ENCODE measurements around the gene NPL.

NPL gene

DNA sequence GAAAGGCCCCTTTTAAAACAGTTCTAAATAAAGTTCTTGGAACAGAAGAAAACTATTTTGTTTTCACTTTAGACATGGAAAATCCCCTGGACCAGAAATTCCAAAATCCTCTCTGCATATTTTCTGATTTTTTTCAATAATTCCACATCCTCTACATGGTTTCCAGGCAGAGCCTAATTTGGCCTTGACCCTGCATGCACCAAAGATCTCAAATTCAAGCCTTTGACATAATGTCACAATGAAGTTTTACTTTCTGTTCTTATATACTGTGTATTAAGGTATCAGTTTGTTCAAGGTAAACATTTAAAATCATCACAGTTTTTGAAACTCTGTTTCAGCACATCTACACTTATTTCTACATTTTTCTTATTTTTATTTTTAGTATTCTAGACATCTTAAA lies 12.2 kb upstream of the NPL start:
- H3K36me3 ChIP-seq (ENCODE audit: control insufficient read depth in 5 of 5, insufficient read depth in 5 of 5, low read length in 5 of 5), result no peaks in the 10 kb centered on the region
- H3K27ac ChIP-seq (ENCODE audit: low read depth, low read length), result no peak overlapping the region
- peaks cover 0 to 9% (median 0%) of the 10 kb centered on the region in 5 donors for H3K27me3 ChIP-seq (ENCODE audit: control insufficient read depth in 5 of 5, insufficient read depth in 4 of 5, low read length in 5 of 5)
- peaks cover 0 to 3% (median 0%) of the 10 kb centered on the region in 5 donors for H3K9me3 ChIP-seq (ENCODE audit: control insufficient read depth in 5 of 5, low read length in 5 of 5)
- H3K4me3 ChIP-seq (ENCODE audit: low read depth in 1 of 5, low read length in 5 of 5), result no peak overlapping the region
- H3K9ac ChIP-seq (ENCODE audit: low read length in 5 of 5), result no peak overlapping the region
- peaks cover 0 to 7% (median 0%) of the 10 kb centered on the region in 5 donors for H3K4me1 ChIP-seq (ENCODE audit: control insufficient read depth in 5 of 5, insufficient read depth in 5 of 5, low read length in 5 of 5)

DNA sequence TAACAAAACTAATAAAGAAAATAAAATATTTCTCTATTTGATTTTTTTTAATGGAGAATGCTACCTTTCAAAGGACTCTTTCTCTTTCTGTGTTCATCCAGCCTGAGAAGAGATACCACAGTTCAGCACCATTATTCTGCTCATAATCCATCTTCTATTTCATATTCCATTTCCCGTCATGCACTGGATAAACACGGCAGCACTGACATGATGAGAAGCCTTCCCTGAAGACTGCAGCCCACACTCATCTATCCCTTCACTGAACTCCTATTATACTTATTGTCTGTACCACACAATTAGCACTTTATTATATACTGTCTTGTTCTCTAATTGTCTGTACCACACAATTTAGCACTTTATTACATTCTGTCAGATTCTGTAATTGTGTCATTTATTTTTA lies 10.7 kb upstream of the NPL start:
- H3K4me1 ChIP-seq (ENCODE audit: control insufficient read depth in 5 of 5, insufficient read depth in 5 of 5, low read length in 5 of 5), result peaks cover 0 to 7% (median 0%) of the 10 kb centered on the region in 5 donors
- peaks cover 0 to 9% (median 0%) of the 10 kb centered on the region in 5 donors for H3K27me3 ChIP-seq (ENCODE audit: control insufficient read depth in 5 of 5, insufficient read depth in 4 of 5, low read length in 5 of 5)
- no peak overlapping the region for H3K27ac ChIP-seq (ENCODE audit: low read depth, low read length)
- H3K9me3 ChIP-seq (ENCODE audit: control insufficient read depth in 5 of 5, low read length in 5 of 5), result peaks cover 0 to 2% (median 0%) of the 10 kb centered on the region in 5 donors
- no peak overlapping the region for H3K4me3 ChIP-seq (ENCODE audit: low read depth in 1 of 5, low read length in 5 of 5)
- H3K9ac ChIP-seq (ENCODE audit: low read length in 5 of 5), result no peak overlapping the region
- H3K36me3 ChIP-seq (ENCODE audit: control insufficient read depth in 5 of 5, insufficient read depth in 5 of 5, low read length in 5 of 5), result no peaks in the 10 kb centered on the region

DNA sequence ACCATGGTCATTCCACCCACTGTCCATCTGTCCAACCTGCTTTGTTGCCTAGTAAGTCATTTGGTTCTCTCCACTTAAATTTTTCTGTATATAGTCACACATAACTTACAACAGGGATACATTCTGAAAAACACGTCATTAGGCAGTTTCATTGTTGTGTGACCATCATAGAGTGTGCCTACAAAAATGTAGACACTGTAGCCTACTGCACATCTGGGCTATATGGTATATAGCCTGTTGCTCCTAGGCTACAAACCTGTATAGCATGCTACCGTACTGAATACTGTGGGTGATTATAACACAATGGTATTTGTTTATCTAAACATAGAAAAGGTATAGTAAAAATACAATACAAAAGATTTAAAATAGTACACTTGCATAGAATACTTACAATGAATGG lies 10.0 kb upstream of the NPL start:
- Histone ChIP-seq H3K4me1 (ENCODE audit: control insufficient read depth in 5 of 5, insufficient read depth in 5 of 5, low read length in 5 of 5) (peaks cover 0 to 7% (median 0%) of the 10 kb centered on the region in 5 donors), H3K36me3 (ENCODE audit: control insufficient read depth in 5 of 5, insufficient read depth in 5 of 5, low read length in 5 of 5) (no peaks in the 10 kb centered on the region), H3K9ac (ENCODE audit: low read length in 5 of 5) (no peak overlapping the region), H3K9me3 (ENCODE audit: control insufficient read depth in 5 of 5, low read length in 5 of 5) (no peaks in the 10 kb centered on the region), H3K4me3 (ENCODE audit: low read depth in 1 of 5, low read length in 5 of 5) (no peak overlapping the region), H3K27me3 (ENCODE audit: control insufficient read depth in 5 of 5, insufficient read depth in 4 of 5, low read length in 5 of 5) (peaks cover 0 to 6% (median 0%) of the 10 kb centered on the region in 5 donors), H3K27ac (ENCODE audit: low read depth, low read length) (no peak overlapping the region)

DNA sequence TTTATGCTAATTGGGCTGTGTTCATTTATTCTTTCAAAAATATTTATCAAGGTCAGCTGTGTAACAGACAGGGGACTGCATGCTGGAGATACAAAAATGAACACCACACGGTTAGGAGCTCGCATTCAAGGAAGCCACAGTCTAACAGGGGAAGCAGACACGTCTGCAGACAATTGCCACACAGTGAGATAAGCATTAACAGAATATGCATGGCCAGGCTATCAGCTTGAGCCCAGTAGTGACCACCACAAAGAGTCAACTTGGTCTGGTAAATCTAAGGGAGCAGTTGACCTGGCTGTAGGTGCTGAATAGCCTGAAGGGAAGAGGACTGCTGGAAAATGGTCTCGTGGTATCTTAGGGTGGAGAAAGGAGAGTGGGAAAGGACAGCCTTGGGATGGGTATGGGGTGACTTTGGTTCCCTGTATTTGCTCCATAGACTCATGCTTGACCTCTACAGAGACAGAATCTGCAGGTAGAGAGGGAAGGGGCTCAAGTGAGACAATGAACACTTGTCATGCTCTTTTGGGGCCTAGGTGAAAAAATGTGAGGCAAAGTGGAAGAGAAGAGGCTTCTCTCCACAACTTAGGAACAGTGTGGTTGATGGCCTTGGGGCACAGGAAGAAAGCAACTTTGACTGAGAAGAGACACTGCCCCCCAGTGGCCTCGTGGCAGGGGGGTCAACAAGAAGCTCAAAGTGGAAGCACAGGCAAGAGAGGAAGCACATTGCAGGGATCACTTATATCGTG lies 7.6 kb upstream of the NPL start:
- Histone ChIP-seq H3K27me3 (ENCODE audit: control insufficient read depth in 5 of 5, insufficient read depth in 4 of 5, low read length in 5 of 5) (peaks cover 0 to 3% (median 0%) of the 10 kb centered on the region in 5 donors), H3K4me3 (ENCODE audit: low read depth in 1 of 5, low read length in 5 of 5) (no peak overlapping the region), H3K9me3 (ENCODE audit: control insufficient read depth in 5 of 5, low read length in 5 of 5) (no peaks in the 10 kb centered on the region), H3K9ac (ENCODE audit: low read length in 5 of 5) (no peak overlapping the region), H3K36me3 (ENCODE audit: control insufficient read depth in 5 of 5, insufficient read depth in 5 of 5, low read length in 5 of 5) (no peaks in the 10 kb centered on the region), H3K27ac (ENCODE audit: low read depth, low read length) (no peak overlapping the region), H3K4me1 (ENCODE audit: control insufficient read depth in 5 of 5, insufficient read depth in 5 of 5, low read length in 5 of 5) (peaks cover 0 to 2% (median 0%) of the 10 kb centered on the region in 5 donors)

DNA sequence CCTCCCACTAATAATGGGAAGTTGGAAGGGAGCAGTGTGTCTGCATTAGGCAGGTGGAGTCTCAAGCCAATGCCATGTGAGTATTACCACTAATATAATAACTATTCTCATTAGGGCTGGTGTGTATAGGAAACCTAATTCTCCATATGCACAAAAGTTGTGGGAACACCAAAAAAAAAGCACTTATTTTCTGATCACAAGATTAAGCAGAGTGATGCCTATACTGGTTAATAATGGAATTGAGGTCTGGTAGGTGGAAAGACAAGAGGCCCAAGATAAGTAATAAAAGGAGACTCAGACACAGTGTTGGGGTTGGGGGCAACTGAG lies 7.0 kb upstream of the NPL start:
- H3K27me3 ChIP-seq (ENCODE audit: control insufficient read depth in 5 of 5, insufficient read depth in 4 of 5, low read length in 5 of 5), result peaks cover 0 to 3% (median 0%) of the 10 kb centered on the region in 5 donors
- H3K27ac ChIP-seq (ENCODE audit: low read depth, low read length), result no peak overlapping the region

DNA sequence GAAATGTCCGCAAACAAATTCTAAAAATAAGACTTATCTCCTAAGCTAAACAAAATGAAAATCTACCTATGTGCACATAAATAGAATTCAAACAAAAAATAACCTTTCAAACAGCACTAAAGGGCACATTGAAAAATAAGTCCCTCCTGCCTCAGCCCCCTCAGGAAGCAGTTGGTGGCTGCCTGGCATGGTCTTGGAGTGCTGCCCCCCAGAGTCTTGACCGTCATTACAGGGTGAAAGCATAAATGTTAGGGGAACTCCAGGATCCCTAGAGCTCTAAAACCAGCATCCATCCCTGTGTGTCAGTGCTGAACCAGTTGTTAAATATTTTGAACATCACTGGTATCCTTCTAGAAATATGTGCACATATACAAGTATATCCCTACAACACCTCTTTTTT lies 6.5 kb upstream of the NPL start:
- no peaks in the 10 kb centered on the region for H3K36me3 ChIP-seq (ENCODE audit: control insufficient read depth in 5 of 5, insufficient read depth in 5 of 5, low read length in 5 of 5)
- H3K27me3 ChIP-seq (ENCODE audit: control insufficient read depth in 5 of 5, insufficient read depth in 4 of 5, low read length in 5 of 5), result peaks cover 0 to 3% (median 0%) of the 10 kb centered on the region in 5 donors
- no peak overlapping the region for H3K27ac ChIP-seq (ENCODE audit: low read depth, low read length)
- H3K4me3 ChIP-seq (ENCODE audit: low read depth in 1 of 5, low read length in 5 of 5), result no peak overlapping the region
- H3K4me1 ChIP-seq (ENCODE audit: control insufficient read depth in 5 of 5, insufficient read depth in 5 of 5, low read length in 5 of 5), result no peaks in the 10 kb centered on the region
- H3K9me3 ChIP-seq (ENCODE audit: control insufficient read depth in 5 of 5, low read length in 5 of 5), result no peaks in the 10 kb centered on the region
- H3K9ac ChIP-seq (ENCODE audit: low read length in 5 of 5), result no peak overlapping the region

More for the DNA sequence above, 7.0 kb upstream of the NPL start:
- H3K4me3 ChIP-seq (ENCODE audit: low read depth in 1 of 5, low read length in 5 of 5), result no peak overlapping the region
- H3K9me3 ChIP-seq (ENCODE audit: control insufficient read depth in 5 of 5, low read length in 5 of 5), result no peaks in the 10 kb centered on the region
- no peaks in the 10 kb centered on the region for H3K36me3 ChIP-seq (ENCODE audit: control insufficient read depth in 5 of 5, insufficient read depth in 5 of 5, low read length in 5 of 5)
- no peak overlapping the region for H3K9ac ChIP-seq (ENCODE audit: low read length in 5 of 5)
- no peaks in the 10 kb centered on the region for H3K4me1 ChIP-seq (ENCODE audit: control insufficient read depth in 5 of 5, insufficient read depth in 5 of 5, low read length in 5 of 5)

DNA sequence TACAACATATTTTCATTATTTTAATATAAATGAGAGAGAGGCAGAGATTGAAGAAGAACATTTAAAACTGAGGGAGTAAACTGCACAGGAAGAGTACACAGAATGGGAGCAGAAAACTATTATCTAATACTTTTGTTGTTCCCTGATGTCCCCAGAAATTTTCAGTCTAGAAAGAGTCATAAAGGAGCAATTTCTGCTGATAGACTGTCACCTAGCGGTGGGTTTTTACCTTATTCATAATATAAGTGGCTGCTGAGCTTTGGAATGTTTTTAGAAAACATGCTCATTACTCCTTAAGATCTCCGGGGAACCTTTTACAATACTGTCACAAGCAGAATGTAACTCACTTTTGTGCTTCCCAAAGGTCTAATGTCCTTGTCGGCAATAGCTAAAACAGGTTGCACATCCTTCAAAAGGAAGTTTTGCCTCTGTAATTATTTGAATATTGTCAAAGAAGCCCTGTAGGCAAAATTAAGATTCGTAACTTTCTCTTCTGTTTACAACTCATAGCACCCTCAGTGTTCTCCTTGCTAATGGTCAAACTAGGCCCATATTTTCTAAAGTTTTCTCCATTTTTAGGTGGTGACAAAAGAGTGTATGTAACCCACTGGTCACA lies 4.9 kb upstream of the NPL start:
- H3K4me1 ChIP-seq (ENCODE audit: control insufficient read depth in 5 of 5, insufficient read depth in 5 of 5, low read length in 5 of 5), result peaks cover 0 to 9% (median 8%) of the 10 kb centered on the region in 5 donors
- H3K9me3 ChIP-seq (ENCODE audit: control insufficient read depth in 5 of 5, low read length in 5 of 5), result no peaks in the 10 kb centered on the region
- no peaks in the 10 kb centered on the region for H3K36me3 ChIP-seq (ENCODE audit: control insufficient read depth in 5 of 5, insufficient read depth in 5 of 5, low read length in 5 of 5)
- no peak overlapping the region for H3K4me3 ChIP-seq (ENCODE audit: low read depth in 1 of 5, low read length in 5 of 5)
- H3K9ac ChIP-seq (ENCODE audit: low read length in 5 of 5), result no peak overlapping the region
- H3K27me3 ChIP-seq (ENCODE audit: control insufficient read depth in 5 of 5, insufficient read depth in 4 of 5, low read length in 5 of 5), result peaks cover 0 to 3% (median 0%) of the 10 kb centered on the region in 5 donors
- H3K27ac ChIP-seq (ENCODE audit: low read depth, low read length), result no peak overlapping the region

DNA sequence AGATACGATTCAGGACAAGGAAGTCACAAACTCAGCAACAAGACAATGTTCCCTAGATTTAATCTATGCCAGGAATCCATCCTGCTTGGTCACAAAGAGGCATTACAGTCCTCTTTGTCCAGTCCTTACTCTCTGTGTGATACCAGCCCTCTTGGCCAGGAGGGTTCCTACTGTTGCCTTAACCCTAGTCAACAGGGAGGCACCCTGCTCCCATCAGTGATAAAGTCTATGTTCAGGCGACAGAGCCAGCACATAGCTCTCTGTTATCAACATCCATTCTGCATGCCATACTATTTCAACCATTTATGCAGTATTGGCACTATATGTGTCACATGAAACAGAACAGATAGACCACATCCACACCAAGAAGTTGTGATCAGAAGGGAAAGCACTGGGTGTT lies 4.4 kb upstream of the NPL start:
- no peaks in the 10 kb centered on the region for H3K36me3 ChIP-seq (ENCODE audit: control insufficient read depth in 5 of 5, insufficient read depth in 5 of 5, low read length in 5 of 5)
- H3K27me3 ChIP-seq (ENCODE audit: control insufficient read depth in 5 of 5, insufficient read depth in 4 of 5, low read length in 5 of 5), result peaks cover 0 to 3% (median 0%) of the 10 kb centered on the region in 5 donors
- no peaks in the 10 kb centered on the region for H3K9me3 ChIP-seq (ENCODE audit: control insufficient read depth in 5 of 5, low read length in 5 of 5)
- H3K4me1 ChIP-seq (ENCODE audit: control insufficient read depth in 5 of 5, insufficient read depth in 5 of 5, low read length in 5 of 5), result peaks cover 0 to 14% (median 13%) of the 10 kb centered on the region in 5 donors
- no peak overlapping the region for H3K27ac ChIP-seq (ENCODE audit: low read depth, low read length)
- H3K9ac ChIP-seq (ENCODE audit: low read length in 5 of 5), result no peak overlapping the region
- H3K4me3 ChIP-seq (ENCODE audit: low read depth in 1 of 5, low read length in 5 of 5), result no peak overlapping the region

DNA sequence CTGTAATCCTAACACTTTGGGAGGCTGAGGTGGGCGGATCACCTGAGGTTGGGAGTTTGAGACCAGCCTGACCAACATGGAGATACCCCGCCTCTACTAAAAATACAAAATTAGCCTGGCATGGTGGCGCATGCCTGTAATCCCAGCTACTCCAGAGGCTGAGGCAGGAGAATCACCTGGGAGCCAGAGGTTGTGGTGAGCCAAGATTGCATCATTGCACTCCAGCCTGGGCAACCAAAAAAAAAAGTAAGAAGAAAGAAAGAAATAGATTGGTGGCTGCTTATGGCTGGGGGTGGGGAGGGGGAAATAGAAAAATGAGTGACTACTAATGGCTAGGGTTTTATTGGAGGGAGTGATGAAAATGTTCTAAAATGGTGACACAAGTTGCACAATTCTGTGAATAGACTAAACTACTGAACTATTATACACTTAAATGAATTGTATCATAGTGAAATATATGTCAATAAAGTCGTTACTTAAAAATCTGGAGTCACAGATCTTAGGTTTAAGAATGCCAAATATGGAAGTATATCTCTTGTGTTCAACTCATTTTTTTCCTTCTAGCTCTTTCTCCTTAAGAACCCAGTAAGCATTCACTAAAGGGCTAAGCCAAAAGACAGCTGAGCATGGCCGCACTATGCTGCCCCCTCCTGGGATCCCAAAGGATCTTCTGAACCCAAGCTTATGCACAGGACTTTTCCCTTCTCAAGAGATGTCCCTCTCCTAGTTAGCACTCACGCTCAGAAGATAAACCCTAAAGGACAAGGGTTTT lies 3.2 kb upstream of the NPL start:
- Histone ChIP-seq H3K36me3 (ENCODE audit: control insufficient read depth in 5 of 5, insufficient read depth in 5 of 5, low read length in 5 of 5) (no peaks in the 10 kb centered on the region), H3K27me3 (ENCODE audit: control insufficient read depth in 5 of 5, insufficient read depth in 4 of 5, low read length in 5 of 5) (peaks cover 0 to 3% (median 0%) of the 10 kb centered on the region in 5 donors), H3K27ac (ENCODE audit: low read depth, low read length) (no peak overlapping the region), H3K4me3 (ENCODE audit: low read depth in 1 of 5, low read length in 5 of 5) (no peak overlapping the region), H3K9ac (ENCODE audit: low read length in 5 of 5) (no peak overlapping the region), H3K9me3 (ENCODE audit: control insufficient read depth in 5 of 5, low read length in 5 of 5) (no peaks in the 10 kb centered on the region), H3K4me1 (ENCODE audit: control insufficient read depth in 5 of 5, insufficient read depth in 5 of 5, low read length in 5 of 5) (peaks cover 0 to 15% (median 14%) of the 10 kb centered on the region in 5 donors)

DNA sequence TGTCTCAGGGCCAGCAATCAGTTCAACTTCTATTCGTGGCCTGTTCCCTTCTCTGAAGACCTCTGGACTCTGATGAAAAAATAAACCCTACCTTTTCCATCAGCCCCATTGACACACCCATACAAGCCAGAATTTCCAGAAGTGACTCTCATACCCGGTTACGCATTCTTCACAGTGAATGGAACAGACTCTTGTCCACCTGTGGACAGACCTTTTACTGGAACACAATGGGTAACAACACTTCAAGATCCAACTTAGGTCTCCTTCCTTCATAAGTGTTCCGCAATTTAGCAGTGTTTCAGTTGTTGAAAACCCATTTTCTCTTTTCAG lies 2.6 kb upstream of the NPL start:
- Histone ChIP-seq H3K4me1 (ENCODE audit: control insufficient read depth in 5 of 5, insufficient read depth in 5 of 5, low read length in 5 of 5) (peaks cover 0 to 15% (median 14%) of the 10 kb centered on the region in 5 donors), H3K9ac (ENCODE audit: low read length in 5 of 5) (no peak overlapping the region), H3K4me3 (ENCODE audit: low read depth in 1 of 5, low read length in 5 of 5) (no peak overlapping the region), H3K36me3 (ENCODE audit: control insufficient read depth in 5 of 5, insufficient read depth in 5 of 5, low read length in 5 of 5) (no peaks in the 10 kb centered on the region), H3K27ac (ENCODE audit: low read depth, low read length) (no peak overlapping the region), H3K27me3 (ENCODE audit: control insufficient read depth in 5 of 5, insufficient read depth in 4 of 5, low read length in 5 of 5) (peaks cover 0 to 1% (median 0%) of the 10 kb centered on the region in 5 donors), H3K9me3 (ENCODE audit: control insufficient read depth in 5 of 5, low read length in 5 of 5) (no peaks in the 10 kb centered on the region)
